ENCODE measurements around the gene TREM2.
A peak's percentile ranks its signal among the peaks of the same experiment; 100 is the strongest.
"Not testable (repeated sequence)": the region's sequence is repeated elsewhere in the genome, so short reads cannot be mapped to it uniquely, and the experiment has no call there.

The TREM2 gene

DNA sequence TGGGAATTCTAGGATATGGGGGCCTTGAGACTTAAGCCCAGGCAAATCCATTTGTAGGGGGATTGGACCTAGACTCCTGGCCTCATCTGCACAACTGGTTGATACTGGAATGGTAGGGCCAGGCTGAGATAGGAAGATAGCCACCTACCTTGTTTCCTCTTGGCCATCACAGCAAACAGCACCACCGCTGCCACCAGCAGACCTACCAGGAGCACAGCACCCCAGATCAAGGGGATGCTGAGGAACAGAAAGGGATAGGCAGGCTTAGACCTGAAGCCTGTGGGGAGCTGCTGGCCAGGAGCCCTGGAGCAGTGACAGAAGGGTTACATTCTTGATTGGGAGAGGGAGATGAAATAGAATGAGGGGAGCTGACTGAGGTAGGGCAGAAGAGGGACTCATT lies 12.2 kb downstream of the TREM2 start:
- H3K27me3 ChIP-seq (replicated peaks; ENCODE audit: control insufficient read depth, insufficient read depth, low read length) = peaks cover 7% of the 10 kb centered on the region
- DNase-seq (ENCODE audit: low read depth) = no peak
- no peak overlapping the region for H3K4me3 ChIP-seq (ENCODE audit: low read length)
- H3K36me3 ChIP-seq (ENCODE audit: control insufficient read depth, insufficient read depth, low read length, severe bottlenecking) = no peaks in the 10 kb centered on the region
- H3K9ac ChIP-seq (ENCODE audit: low read length) = no peak overlapping the region
- no peaks in the 10 kb centered on the region for H3K4me1 ChIP-seq (ENCODE audit: control insufficient read depth, insufficient read depth, low read length)
- no peaks in the 10 kb centered on the region for H3K9me3 ChIP-seq (ENCODE audit: control insufficient read depth, low read length)

DNA sequence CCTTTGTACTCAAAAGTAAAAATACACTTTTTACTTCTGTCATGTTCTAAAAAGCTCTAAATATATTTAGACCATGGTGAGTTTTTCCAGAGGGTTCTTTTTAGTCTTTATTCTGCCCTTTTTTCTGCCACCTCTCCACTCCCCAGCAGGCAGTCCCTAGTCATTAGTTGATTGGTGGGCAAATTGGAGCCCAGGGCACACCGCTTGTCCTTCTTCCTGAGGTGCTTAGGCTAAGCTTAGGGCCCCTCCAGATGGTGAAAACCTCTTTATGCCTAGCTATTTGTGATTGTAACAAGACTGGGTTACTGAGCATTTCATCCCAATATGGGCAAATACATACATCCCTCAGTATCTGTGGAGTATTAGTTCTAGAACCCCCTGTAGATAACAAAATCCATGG lies 15.0 kb downstream of the TREM2 start:
- DNase-seq (ENCODE audit: low read depth) = no peak
- Histone ChIP-seq H3K9me3 (ENCODE audit: control insufficient read depth, low read length) (no peaks in the 10 kb centered on the region), H3K27me3 (replicated peaks; ENCODE audit: control insufficient read depth, insufficient read depth, low read length) (no peaks in the 10 kb centered on the region), H3K9ac (ENCODE audit: low read length) (no peak overlapping the region), H3K4me3 (ENCODE audit: low read length) (no peak overlapping the region), H3K36me3 (ENCODE audit: control insufficient read depth, insufficient read depth, low read length, severe bottlenecking) (no peaks in the 10 kb centered on the region), H3K4me1 (ENCODE audit: control insufficient read depth, insufficient read depth, low read length) (no peaks in the 10 kb centered on the region)

DNA sequence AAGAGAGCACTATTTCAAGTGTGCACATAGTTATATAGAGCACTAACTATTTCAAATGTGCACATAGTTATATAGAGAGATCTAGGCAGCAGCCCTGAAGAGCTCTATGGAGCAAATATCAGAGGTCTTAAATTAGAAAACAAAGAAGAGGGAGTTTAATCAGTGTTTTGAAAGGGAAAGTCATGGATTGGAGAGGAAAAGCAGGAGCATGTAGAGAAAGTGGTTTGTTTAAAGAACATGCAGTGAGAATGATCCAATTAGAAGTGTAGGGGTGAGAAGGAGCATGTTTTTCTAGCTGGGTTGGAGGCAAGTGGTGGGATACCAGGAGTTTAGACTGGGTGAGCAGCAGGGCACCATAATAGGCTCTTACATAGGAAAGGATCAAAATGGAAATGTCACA lies 26.0 kb downstream of the TREM2 start:
- peaks cover 2% of the 10 kb centered on the region for H3K4me1 ChIP-seq (ENCODE audit: control insufficient read depth, insufficient read depth, low read length)
- no peak for DNase-seq (ENCODE audit: low read depth)
- no peaks in the 10 kb centered on the region for H3K27me3 ChIP-seq (replicated peaks; ENCODE audit: control insufficient read depth, insufficient read depth, low read length)
- H3K9ac ChIP-seq (ENCODE audit: low read length) = no peak overlapping the region
- H3K4me3 ChIP-seq (ENCODE audit: low read length) = no peak overlapping the region
- H3K9me3 ChIP-seq (ENCODE audit: control insufficient read depth, low read length) = no peaks in the 10 kb centered on the region
- H3K36me3 ChIP-seq (ENCODE audit: control insufficient read depth, insufficient read depth, low read length, severe bottlenecking) = peaks cover 8% of the 10 kb centered on the region

DNA sequence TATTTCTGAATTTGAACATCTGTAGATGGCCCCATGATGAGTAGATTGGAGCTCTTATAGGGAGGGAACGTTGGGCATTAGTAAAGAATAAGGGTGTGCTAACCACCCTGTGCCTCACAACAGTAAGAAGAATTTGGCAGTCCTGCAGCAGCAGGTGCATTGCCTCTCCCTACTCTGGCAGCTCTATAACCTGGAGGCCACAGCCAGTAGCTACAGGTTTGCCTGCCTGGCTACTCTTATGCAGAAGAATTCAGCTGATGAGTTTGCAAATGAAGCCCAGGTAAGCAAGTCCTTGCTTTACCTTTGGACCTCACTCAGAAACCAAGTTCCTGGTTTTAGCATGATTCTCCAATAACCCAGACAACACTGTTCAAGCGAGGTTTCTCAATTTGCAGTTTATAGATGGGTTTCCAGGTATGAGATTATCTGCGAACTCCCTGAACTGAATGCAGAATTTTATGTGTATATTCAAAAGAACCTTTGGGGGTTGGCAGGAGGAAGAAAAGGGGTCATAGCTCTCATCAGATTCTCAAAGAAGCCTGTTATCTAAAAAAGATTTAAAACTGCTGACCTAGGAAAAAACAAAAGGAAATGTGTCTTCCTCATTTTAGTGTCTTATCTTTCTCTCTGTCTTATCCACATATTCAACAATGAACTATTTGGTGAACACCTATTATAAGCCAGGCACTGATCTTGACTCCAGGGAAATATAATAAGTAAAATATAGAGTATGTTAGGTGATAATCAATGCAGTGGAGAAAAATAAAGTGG lies 27.7 kb downstream of the TREM2 start:
- Histone ChIP-seq H3K4me3 (ENCODE audit: low read length) (no peak overlapping the region), H3K4me1 (ENCODE audit: control insufficient read depth, insufficient read depth, low read length) (peaks cover 2% of the 10 kb centered on the region), H3K36me3 (ENCODE audit: control insufficient read depth, insufficient read depth, low read length, severe bottlenecking) (peaks cover 3% of the 10 kb centered on the region), H3K9me3 (ENCODE audit: control insufficient read depth, low read length) (no peaks in the 10 kb centered on the region), H3K27me3 (replicated peaks; ENCODE audit: control insufficient read depth, insufficient read depth, low read length) (no peaks in the 10 kb centered on the region), H3K9ac (ENCODE audit: low read length) (no peak overlapping the region)
- no peak for DNase-seq (ENCODE audit: low read depth)

DNA sequence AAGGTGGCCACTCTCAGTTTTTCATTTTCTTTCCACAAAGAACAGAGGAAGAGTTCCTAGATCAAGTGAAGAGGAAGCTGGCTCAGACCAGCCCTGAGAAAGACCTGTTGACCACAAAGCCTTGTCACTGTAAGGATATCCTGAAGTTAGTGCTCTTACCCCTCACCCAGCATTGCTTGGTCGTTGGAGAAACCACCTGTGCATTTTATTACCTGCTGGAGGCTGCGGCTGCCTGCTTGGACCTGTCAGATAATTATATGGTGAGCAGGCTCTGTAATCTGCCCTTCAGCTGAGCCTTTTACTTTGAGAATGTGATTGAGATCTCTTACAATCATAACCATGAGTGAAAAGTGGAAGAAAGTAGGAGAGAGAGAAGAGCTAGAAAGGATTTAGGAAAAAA lies 30.7 kb downstream of the TREM2 start:
- no peaks in the 10 kb centered on the region for H3K27me3 ChIP-seq (replicated peaks; ENCODE audit: control insufficient read depth, insufficient read depth, low read length)
- H3K36me3 ChIP-seq (ENCODE audit: control insufficient read depth, insufficient read depth, low read length, severe bottlenecking) = peaks cover 3% of the 10 kb centered on the region
- H3K9me3 ChIP-seq (ENCODE audit: control insufficient read depth, low read length) = no peaks in the 10 kb centered on the region
- H3K4me1 ChIP-seq (ENCODE audit: control insufficient read depth, insufficient read depth, low read length) = peaks cover 2% of the 10 kb centered on the region
- DNase-seq (ENCODE audit: low read depth) = no peak
- no peak overlapping the region for H3K9ac ChIP-seq (ENCODE audit: low read length)
- no peak overlapping the region for H3K4me3 ChIP-seq (ENCODE audit: low read length)

DNA sequence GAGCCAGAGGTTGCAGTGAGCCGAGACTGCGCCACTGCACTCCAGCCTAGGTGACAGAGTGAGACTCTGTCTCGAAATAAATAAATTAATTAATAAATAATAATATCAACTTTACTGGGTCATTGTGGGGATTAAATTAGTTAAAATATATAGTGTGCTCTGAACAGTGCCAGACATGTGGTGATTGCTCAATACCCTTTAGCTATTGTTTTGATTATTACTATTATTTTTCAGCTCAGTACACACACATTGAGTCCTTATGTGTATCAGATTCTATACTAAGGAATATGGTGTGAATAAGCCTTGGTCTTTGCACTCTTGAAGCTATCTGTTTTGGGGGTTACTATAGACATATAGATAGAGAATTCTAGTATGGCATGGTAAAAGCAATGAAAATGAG lies 37.6 kb downstream of the TREM2 start:
- H3K36me3 ChIP-seq (ENCODE audit: control insufficient read depth, insufficient read depth, low read length, severe bottlenecking) = peaks cover 6% of the 10 kb centered on the region
- H3K27me3 ChIP-seq (replicated peaks; ENCODE audit: control insufficient read depth, insufficient read depth, low read length) = no peaks in the 10 kb centered on the region

DNA sequence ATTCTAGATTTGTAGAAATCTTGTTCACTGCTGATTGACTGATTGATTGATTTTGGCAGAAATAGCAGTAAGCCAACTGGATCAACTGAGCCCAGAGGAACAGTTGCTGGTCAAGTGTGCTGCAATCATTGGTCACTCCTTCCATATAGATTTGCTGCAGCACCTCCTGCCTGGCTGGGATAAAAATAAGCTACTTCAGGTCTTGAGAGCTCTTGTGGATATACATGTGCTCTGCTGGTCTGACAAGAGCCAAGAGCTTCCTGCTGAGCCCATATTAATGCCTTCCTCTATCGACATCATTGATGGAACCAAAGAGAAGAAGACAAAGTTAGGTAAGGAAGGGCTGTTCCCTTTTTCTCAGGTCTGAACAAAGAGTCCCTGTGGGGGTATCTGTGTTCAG lies 40.0 kb downstream of the TREM2 start:
- H3K9me3 ChIP-seq (ENCODE audit: control insufficient read depth, low read length) = no peaks in the 10 kb centered on the region
- H3K4me1 ChIP-seq (ENCODE audit: control insufficient read depth, insufficient read depth, low read length) = peaks cover 9% of the 10 kb centered on the region
- no peak overlapping the region for H3K9ac ChIP-seq (ENCODE audit: low read length)
- H3K4me3 ChIP-seq (ENCODE audit: low read length) = no peak overlapping the region
- no peaks in the 10 kb centered on the region for H3K27me3 ChIP-seq (replicated peaks; ENCODE audit: control insufficient read depth, insufficient read depth, low read length)
- no peak for DNase-seq (ENCODE audit: low read depth)
- H3K36me3 ChIP-seq (ENCODE audit: control insufficient read depth, insufficient read depth, low read length, severe bottlenecking) = peaks cover 6% of the 10 kb centered on the region

More for the DNA sequence above, 37.6 kb downstream of the TREM2 start:
- no peak overlapping the region for H3K4me3 ChIP-seq (ENCODE audit: low read length)
- no peak for DNase-seq (ENCODE audit: low read depth)
- no peaks in the 10 kb centered on the region for H3K4me1 ChIP-seq (ENCODE audit: control insufficient read depth, insufficient read depth, low read length)
- H3K9ac ChIP-seq (ENCODE audit: low read length) = no peak overlapping the region
- H3K9me3 ChIP-seq (ENCODE audit: control insufficient read depth, low read length) = no peaks in the 10 kb centered on the region

DNA sequence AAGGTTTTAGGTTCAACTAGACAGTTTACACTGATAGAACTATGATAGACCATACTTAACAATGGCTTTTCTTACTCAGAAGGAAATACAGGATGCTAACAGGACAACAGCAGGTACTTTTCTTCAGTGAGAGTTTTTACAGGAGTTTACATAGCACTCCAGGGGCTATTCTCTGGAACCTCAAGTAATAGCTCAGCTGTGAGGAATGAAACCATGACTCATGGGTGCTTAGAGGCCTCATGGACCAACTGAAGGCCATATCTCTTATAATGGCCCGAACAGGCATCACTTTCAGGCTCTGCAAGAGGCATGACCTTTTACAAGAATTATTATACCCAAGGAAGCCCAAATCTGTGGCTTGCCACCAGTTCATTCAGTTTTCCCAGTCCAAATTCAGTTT lies 40.5 kb downstream of the TREM2 start:
- peak; percentile 16 for DNase-seq (ENCODE audit: low read depth)
- Histone ChIP-seq H3K9me3 (ENCODE audit: control insufficient read depth, low read length) (no peaks in the 10 kb centered on the region), H3K36me3 (ENCODE audit: control insufficient read depth, insufficient read depth, low read length, severe bottlenecking) (peaks cover 6% of the 10 kb centered on the region), H3K27me3 (replicated peaks; ENCODE audit: control insufficient read depth, insufficient read depth, low read length) (no peaks in the 10 kb centered on the region), H3K4me1 (ENCODE audit: control insufficient read depth, insufficient read depth, low read length) (peaks cover 9% of the 10 kb centered on the region), H3K9ac (ENCODE audit: low read length) (no peak overlapping the region), H3K4me3 (ENCODE audit: low read length) (no peak overlapping the region)

DNA sequence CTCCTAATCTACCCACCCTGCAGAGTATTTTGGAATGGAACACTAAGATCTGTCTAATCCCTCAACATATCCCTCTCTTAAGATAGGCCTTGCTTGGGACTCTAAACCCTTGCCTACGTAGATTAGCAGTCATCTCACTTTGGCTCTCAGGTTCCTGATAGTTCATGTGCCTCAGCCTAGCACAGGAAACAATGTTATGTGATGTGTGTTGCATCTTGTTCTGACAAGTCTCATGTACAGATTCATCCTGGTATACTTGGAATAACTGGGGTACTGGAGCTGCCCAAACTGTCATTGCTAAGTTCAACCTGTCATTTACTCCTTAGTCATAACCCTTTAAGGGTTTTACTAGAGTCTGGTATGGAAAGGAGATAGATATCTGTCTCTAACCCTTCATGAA lies 42.9 kb downstream of the TREM2 start:
- no peak for DNase-seq (ENCODE audit: low read depth)

DNA sequence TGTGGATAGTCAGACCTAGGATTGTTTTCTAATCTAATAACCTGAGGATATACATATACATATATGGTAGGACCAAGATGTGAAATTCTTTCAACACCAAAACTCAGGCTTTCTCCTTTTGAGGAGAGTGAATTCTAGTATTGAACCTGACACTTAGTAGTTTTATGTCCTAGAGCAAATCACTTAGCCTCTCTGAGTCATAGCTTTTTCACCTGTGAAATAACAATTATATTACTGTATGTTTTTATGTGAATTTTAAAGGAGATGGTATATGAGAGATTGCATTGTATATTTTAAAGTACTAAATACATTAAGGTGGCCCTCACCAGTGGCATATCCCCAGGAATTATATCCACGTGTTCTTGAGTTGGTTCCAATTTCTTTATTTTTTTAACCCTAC lies 43.4 kb downstream of the TREM2 start:
- Histone ChIP-seq H3K4me3 (ENCODE audit: low read length) (no peak overlapping the region), H3K9me3 (ENCODE audit: control insufficient read depth, low read length) (no peaks in the 10 kb centered on the region), H3K36me3 (ENCODE audit: control insufficient read depth, insufficient read depth, low read length, severe bottlenecking) (peaks cover 6% of the 10 kb centered on the region), H3K9ac (ENCODE audit: low read length) (no peak overlapping the region), H3K4me1 (ENCODE audit: control insufficient read depth, insufficient read depth, low read length) (peaks cover 9% of the 10 kb centered on the region), H3K27me3 (replicated peaks; ENCODE audit: control insufficient read depth, insufficient read depth, low read length) (no peaks in the 10 kb centered on the region)
- no peak for DNase-seq (ENCODE audit: low read depth)

More for the DNA sequence above, 42.9 kb downstream of the TREM2 start:
- Histone ChIP-seq H3K9me3 (ENCODE audit: control insufficient read depth, low read length) (no peaks in the 10 kb centered on the region), H3K4me3 (ENCODE audit: low read length) (no peak overlapping the region), H3K27me3 (replicated peaks; ENCODE audit: control insufficient read depth, insufficient read depth, low read length) (no peaks in the 10 kb centered on the region), H3K4me1 (ENCODE audit: control insufficient read depth, insufficient read depth, low read length) (peaks cover 9% of the 10 kb centered on the region), H3K36me3 (ENCODE audit: control insufficient read depth, insufficient read depth, low read length, severe bottlenecking) (peaks cover 6% of the 10 kb centered on the region), H3K9ac (ENCODE audit: low read length) (no peak overlapping the region)

DNA sequence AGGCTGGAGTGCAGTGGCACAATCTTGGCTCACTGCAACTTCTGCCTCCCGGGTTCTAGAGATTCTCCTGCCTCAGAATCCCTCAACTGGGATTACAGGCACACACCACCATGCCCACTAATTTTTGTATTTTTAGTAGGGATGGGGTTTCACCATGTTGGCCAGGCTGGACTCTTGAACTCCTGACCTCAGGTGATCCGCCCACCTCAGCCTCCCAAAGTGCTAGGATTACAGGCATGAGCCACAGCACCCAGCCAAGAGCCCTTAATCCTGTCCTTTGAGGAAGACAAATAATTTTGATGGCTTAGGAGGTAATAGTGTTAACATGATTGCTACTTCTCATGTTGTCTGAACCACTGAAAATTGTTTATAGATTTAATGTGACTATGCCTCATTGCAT lies 47.9 kb downstream of the TREM2 start:
- not testable (repeated sequence) for DNase-seq (ENCODE audit: low read depth); H3K9me3 ChIP-seq (ENCODE audit: control insufficient read depth, low read length); H3K36me3 ChIP-seq (ENCODE audit: control insufficient read depth, insufficient read depth, low read length, severe bottlenecking); H3K4me3 ChIP-seq (ENCODE audit: low read length); H3K27me3 ChIP-seq (replicated peaks; ENCODE audit: control insufficient read depth, insufficient read depth, low read length); H3K4me1 ChIP-seq (ENCODE audit: control insufficient read depth, insufficient read depth, low read length); H3K9ac ChIP-seq (ENCODE audit: low read length)

DNA sequence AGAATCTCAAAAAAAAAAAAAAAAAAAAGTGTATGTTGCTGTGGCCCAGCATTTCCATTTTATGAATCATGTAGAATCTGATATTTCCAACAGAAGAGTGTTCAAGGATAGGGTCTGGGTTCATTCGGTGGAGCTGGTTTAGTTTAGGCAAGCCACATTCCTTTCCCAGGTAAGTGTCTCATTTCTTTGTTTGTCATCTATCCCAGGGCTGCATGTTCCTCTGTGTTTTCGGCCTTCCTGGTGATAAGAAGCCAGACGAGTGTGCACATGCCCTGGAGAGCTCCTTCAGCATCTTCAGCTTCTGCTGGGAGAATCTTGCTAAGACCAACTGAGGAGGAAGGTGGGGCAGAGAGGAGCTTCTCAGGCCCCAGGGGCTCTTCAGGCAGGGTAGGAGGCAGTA lies 51.9 kb downstream of the TREM2 start:
- Histone ChIP-seq H3K4me3 (ENCODE audit: low read length) (no peak overlapping the region), H3K4me1 (ENCODE audit: control insufficient read depth, insufficient read depth, low read length) (no peaks in the 10 kb centered on the region), H3K9me3 (ENCODE audit: control insufficient read depth, low read length) (no peaks in the 10 kb centered on the region), H3K36me3 (ENCODE audit: control insufficient read depth, insufficient read depth, low read length, severe bottlenecking) (no peaks in the 10 kb centered on the region), H3K9ac (ENCODE audit: low read length) (no peak overlapping the region), H3K27me3 (replicated peaks; ENCODE audit: control insufficient read depth, insufficient read depth, low read length) (no peaks in the 10 kb centered on the region)
- no peak for DNase-seq (ENCODE audit: low read depth)

Data from adipocyte (in vitro differentiated cells).